Measurements from ENCODE around the gene SRBD1.
A peak's percentile ranks its signal among the peaks of the same experiment; 100 is the strongest.

The SRBD1 gene

DNA sequence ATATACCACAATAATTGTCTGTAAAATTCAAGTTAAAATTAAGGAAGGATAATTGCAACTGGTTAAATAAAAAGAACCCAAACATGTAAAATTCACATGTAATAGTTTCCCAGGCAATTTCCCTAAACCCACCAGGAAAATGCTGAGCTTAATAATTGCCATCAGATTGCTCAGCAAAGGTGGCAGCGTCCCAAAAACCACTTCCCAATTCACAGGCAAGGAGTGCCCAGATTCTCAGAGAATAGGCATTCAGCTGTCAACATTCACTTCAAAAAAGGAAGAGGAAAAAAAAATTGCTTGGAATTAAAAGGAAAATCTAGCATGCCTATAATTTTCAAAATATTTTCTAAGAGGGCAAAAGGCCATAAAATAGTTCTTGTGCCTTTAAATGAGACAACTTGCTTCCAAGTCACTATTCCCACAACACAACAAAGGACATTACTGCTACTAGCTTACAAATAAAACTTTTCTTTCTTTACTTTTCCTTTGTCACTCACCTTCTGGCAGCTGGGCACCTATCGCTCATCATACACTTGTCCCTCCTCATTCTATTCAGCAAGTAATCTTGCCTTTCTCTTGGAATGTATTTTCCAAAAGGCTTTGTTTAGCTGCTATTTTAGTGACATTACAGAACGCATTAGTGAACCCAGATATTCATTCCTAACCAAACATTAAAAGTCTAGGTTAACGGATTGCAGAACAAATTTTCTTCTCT lies 15.2 kb downstream of the SRBD1 start:
- DNase-seq: no peak

DNA sequence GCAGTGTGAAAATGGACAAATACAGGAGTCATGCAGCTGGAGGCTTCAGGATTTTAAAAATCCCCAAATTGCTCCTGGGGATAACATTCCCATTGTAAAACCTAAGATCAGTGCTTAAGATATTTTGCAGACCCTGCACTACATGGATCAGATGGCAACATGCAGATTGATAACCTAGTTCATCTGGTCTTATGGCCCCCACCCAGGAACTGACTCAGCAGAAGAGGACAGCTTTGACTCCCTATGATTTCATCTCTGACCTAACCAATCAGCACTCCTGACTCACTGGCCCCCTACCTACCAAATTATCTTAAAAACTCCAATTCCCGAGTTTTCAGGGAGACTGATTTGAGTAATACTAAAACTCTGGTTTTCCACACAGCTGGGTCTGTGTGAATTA lies 20.0 kb downstream of the SRBD1 start:
- DNase-seq: no peak

GRCh38 chr2:45588158-45588829 lies 22.8 kb downstream of the SRBD1 start:
- no peak for DNase-seq

DNA sequence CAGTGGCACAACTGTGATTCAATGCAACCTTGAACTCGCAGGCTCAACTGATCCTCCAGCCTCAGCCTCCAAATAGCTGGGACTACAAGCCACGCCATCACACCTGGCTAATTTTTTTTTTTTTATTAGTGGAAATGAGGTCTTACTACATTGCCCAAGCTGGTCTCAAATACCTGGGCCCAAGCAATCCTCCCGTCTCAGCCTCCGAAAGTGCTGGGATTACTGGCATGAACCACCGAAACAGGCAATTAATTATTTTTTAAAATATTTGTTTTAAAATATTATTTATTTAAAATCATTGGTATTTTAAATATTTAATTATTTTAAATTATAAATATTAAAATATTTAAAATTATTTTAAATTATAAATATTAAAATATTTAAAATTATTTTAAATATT lies 24.5 kb downstream of the SRBD1 start:
- DNase-seq: no peak

GRCh38 chr2:45585267-45585861 lies 25.7 kb downstream of the SRBD1 start:
- DNase-seq: no peak

DNA sequence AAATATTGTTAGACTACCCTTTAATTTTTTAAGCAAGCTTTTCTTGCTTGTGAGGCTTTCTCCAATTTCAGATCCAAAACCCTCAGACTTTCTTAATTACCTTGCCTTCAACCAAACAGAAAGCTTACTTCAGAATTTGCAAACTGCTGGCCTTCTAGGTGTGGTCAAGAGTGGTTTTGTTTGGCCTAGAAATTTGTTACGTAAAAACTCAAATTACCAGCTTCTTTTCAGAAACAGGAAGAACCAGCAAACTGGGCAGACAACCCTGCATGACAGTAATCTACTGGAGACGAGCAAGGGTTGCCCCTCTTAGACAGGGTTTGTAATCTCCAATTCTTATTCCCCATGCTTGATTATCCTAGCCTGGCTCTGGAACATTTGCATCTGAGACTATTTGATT lies 27.1 kb downstream of the SRBD1 start:
- DNase-seq: no peak

GRCh38 chr2:45582522-45582921 lies 28.5 kb downstream of the SRBD1 start:
- DNase-seq: no peak

DNA sequence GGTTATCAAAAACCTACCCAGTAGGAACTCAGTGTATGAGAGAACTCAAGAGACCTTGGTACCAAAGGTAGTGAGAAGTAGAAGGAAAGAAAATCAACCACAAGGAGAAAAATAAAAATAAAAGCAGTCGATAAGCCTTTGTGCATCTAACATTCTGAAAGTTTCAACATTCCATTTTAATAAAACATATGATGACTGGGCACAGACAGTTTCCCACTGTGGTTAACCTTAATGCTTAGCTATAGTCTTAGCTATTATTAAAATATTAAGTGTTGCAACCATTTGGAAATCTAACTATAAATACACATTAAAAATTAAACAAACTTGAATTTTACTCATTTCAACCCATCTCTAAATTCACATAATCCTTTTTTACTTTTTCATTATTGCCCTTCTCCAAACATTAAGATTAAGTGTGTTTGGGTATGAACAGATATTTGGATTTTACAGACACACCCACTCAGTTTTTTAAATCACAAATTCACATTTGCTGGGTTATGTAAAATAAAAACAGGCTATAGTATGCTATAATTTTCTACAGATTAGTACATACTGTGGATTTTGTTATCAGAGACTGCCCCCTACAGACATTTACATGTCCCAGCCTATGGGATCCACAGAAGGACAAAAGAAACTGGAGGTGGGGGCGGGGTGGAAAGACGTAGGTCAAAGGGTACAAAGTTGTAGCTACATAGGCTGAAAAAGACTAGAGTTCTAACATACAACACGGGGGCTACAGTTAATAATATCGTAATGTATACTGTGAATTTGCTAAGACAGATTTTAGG lies 32.8 kb downstream of the SRBD1 start:
- DNase-seq: peak; percentile 55

- DNase-seq: no peak
These were observed 33.6 kb downstream of the SRBD1 start for GRCh38 chr2:45577441-45577840.

- DNase-seq: no peak
These were observed 35.2 kb downstream of the SRBD1 start for GRCh38 chr2:45575881-45576280.

DNA sequence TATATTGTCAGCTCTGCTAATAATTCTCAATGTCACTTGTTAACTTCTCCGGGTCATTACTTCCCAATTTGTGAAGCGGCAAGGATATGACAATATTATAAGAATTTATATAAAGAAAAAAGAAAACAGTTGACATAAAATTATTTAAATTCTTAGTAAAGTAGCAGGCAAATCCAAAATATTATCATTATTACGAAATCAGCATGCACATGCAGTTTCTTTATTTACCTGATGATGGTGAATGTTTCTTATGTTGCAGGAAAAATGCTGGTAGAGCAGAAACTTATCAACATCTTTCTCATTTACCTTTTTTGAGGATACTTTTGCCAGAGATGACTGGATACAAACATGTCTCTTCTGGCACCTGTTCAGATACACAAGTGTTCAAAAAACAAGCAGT lies 38.1 kb downstream of the SRBD1 start:
- DNase-seq: no peak

DNA sequence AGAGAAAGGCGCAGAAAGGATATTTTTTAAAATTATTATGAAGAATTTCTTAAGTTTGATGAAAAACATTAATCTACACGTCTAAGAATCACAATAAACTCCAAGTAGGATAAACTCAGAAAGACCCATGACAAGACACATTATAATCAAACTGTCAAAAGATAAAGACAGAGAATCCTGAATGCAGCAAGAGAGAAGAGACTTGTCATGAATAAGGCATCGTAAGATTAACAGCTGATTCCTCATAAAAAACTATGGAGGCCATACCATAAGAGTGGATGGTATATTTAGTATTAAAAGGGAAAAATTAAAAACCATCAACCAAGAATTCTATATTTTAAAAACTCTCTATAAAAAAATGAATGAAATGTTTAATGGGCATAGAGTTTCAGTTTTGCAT lies 39.1 kb downstream of the SRBD1 start:
- DNase-seq: no peak

DNA sequence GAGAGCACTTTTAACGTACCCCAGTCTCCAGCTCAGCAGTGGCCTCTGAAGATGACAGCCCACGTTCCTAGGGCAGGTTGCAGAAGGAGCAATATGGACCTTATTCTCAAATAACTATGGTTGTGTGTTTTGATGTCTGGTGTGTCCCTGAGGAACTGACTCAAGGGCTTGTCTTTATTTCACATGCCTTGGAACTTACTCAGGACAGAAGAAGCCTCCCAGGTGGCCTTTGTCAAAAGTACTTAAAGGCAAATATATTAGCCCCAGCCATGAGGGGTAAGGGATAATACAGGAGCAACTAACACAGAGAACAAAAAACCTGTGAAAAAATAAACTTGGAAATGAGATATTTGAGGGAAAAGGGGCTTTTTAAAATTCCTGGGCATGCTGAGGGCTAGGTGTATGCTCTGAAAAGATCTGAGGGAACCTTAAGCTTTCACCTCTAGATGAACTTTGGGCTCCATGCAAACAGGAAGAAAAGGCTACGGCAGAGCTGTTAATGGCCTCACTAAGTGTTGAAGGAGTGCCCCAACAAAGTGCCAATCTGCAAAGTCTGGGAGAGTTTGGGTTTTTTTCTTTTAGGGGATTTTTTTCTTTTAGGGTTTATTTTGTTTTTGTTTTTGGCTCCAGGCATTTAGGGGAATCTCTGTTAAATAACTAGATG lies 40.3 kb downstream of the SRBD1 start:
- peak; percentile 39 for DNase-seq

GRCh38 chr2:45568935-45569334 lies 42.1 kb downstream of the SRBD1 start:
- no peak for DNase-seq

DNA sequence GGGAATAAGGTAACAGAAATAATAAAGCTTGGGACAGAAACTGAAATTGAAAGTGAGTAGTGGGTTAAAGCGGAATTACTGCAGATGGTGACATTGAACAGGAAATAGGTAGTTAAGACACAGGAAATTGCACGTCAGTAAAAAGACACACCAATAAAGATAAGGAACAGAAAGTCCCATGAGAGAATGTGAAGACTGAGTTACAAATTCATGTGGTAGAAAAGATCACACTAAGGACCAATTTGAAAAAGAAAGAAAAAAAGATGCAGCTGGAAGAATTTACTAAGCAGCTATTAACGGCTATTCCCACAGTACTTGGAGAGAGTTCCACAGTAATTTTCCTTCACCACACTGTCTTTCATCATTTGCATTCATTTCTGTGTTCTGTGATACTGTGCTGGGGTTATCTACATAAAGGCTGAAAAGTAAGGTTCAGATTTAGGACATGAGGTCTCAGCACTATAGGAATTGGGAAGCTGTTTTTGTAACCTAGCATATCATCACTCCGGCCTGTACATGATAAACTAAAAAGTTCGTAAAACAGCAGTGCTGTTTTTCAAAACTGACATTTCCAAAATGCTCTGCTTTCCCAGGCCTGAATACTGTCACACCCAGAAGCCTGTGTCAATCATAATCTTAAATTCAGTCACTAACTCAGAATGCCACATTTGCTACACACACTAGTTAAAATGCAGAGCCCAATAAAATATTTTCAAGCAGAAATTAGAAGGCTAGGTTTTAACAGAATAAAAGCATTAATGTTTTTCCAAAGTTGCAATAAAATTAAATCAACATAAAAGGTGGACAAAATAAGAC lies 42.9 kb downstream of the SRBD1 start:
- DNase-seq: no peak

- no peak for DNase-seq
These were observed 43.6 kb downstream of the SRBD1 start for GRCh38 chr2:45567288-45567963.

DNA sequence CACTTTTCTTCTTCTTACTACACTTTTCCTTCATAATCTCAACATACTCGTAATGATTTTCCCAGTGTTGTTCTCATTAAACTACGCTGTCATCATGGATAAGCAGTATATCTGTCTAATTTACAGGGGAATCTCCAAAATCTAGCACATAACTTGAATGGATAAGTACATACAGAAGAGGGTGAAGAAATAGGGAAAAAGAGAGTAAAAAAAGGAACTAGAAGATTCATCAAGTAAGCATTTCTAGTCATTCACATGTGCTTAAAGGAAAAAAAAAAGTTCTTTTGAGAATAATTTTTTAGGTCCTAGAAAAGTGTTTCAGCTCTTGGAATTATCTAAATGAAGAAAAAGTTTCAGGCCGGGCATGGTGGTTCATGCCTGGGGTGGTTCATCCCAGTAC lies 51.6 kb downstream of the SRBD1 start:
- DNase-seq: no peak

GRCh38 chr2:45554742-45555140 lies 56.3 kb downstream of the SRBD1 start:
- no peak for DNase-seq

GRCh38 chr2:45554073-45554741 lies 56.9 kb downstream of the SRBD1 start:
- DNase-seq: no peak

GRCh38 chr2:45551862-45552261 lies 59.2 kb downstream of the SRBD1 start:
- no peak for DNase-seq

DNA sequence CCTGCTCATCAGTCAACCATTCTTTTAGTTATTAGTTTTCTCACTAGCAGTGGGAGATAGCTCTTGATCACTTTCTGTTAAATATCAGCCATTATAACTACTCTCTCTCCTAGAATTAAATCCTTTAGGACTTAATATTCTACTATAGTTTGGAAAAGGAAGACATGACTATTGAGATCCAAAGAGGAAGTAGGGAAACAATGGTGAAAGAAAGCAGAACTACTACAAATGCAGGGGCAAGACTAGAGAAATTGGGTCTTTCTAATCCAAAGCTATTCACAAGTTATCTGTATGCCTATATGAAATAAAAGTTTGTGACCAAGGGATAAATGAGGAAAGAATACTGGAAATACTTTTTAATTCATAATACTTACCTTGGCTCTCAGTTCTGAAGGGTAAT lies 65.1 kb downstream of the SRBD1 start:
- DNase-seq: no peak

Data from islet precursor cell (in vitro differentiated cells).